ENCODE measurements around the gene CBX3. TPM values are rescaled to one million over a fixed set of nuclear protein-coding genes. Genes with fewer than 3 reads are reported as not detected.

Gene CBX3
- total RNA-seq, 2 experiments from 2014 or later, result 124 to 132 TPM

DNA sequence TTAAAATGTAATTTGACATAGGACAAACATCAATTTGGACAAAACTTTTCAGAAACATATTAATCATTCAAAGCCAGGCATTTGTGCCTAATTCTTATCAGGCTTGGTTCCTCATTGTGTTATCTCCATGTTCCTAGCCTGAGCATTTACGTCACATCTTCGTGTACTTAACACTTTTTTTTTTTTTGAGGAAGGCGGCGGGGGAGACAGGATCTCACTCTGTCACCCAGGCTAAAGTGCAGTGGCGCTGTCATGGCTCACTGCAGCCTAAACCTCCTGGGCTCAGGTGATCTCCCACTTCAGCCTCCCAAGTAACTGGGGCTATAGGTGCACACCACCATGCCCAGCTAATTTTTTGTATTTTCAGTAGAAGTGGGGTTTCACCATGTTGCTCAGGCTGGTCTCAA, 20.8 kb upstream of the CBX3 start:
- H3K4me1 ChIP-seq (ENCODE audit: insufficient read depth, low read length), result peaks cover 15% of the 10 kb centered on the region
- H3K27me3 Mint-ChIP-seq, result no peaks in the 10 kb centered on the region
- no peaks in the 10 kb centered on the region for H3K36me3 ChIP-seq (ENCODE audit: insufficient read depth, low read length)
- POLR2A ChIA-PET, result interaction anchor here (0.6 to 9.6 kb wide), 8 partner anchors 8 to 1560 kb away, joined by 3 to 183 read pairs (median 4); partner anchors contain the start of genes CBX3, HNRNPA2B1 and NFE2L3
- DNase-seq (no peak), ATAC-seq (ENCODE audit: poor library complexity) (no peak)
- no peak overlapping the region for H3K4me3 ChIP-seq (ENCODE audit: low read length)
- no peak overlapping the region for H3K27ac ChIP-seq (ENCODE audit: low read depth in 1 of 2, low read length in 2 of 2)
- no peaks in the 10 kb centered on the region for H3K9me3 ChIP-seq (ENCODE audit: control insufficient read depth in 1 of 2, insufficient read depth in 1 of 2, low read length in 2 of 2)
- peaks cover 52% of the 10 kb centered on the region for H3K4me1 Mint-ChIP-seq (ENCODE audit: low read depth)
- TF ChIP-seq, protein P1, sequence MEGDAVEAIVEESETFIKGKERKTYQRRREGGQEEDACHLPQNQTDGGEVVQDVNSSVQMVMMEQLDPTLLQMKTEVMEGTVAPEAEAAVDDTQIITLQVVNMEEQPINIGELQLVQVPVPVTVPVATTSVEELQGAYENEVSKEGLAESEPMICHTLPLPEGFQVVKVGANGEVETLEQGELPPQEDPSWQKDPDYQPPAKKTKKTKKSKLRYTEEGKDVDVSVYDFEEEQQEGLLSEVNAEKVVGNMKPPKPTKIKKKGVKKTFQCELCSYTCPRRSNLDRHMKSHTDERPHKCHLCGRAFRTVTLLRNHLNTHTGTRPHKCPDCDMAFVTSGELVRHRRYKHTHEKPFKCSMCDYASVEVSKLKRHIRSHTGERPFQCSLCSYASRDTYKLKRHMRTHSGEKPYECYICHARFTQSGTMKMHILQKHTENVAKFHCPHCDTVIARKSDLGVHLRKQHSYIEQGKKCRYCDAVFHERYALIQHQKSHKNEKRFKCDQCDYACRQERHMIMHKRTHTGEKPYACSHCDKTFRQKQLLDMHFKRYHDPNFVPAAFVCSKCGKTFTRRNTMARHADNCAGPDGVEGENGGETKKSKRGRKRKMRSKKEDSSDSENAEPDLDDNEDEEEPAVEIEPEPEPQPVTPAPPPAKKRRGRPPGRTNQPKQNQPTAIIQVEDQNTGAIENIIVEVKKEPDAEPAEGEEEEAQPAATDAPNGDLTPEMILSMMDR (IDR thresholded peaks at IDR 0.05), result no peak
- H3K27ac Mint-ChIP-seq, result peak overlapping the region; percentile 6
- no peaks in the 10 kb centered on the region for H3K27me3 ChIP-seq (ENCODE audit: control insufficient read depth in 1 of 2, insufficient read depth in 2 of 2, low read length in 2 of 2)
- intact Hi-C loops (cut with DNase I, micrococcal nuclease), result no loop called here
- CTCF ChIA-PET, result no interaction called here
- H3K9me3 Mint-ChIP-seq, result peaks cover 3% of the 10 kb centered on the region
- H3K4me3 Mint-ChIP-seq, result no peak overlapping the region
- H3K36me3 Mint-ChIP-seq (ENCODE audit: low read depth), result peaks cover 11% of the 10 kb centered on the region

DNA sequence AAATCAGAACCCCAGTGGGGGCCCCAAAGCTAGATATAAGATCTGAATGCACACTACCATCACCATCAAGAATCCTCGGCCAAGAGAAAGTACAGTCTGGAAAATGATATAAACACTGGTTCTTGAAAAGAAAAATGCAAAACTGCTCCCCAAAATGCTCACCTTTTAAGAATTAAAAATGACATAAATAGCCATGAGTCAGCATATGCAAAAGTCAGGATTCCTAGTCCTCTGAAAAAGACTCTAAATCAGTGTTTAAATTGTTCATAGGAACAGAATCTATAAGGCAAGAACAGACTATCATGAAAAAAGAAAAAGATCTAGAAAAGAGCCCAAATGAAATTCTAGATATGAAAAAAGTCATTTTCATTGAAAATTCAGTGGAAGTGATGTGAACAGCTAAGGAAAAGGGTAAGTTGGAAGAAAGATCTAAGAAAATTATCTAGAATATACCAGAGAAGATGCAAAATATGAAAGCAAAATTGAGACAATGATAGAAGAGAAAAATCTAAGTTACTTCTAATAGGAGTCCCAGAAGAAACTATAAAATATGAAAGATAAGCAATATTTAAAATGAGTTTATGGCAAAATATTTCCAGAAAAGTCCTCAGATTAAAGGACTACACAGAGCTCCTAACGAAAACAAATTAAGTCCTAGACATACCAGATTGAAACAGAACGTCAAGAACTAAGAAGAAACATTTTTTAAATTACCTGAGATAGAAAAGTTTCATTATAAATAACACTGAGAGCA, 19.9 kb upstream of the CBX3 start:
- peak overlapping the region; percentile 16 to 21 for H3K27ac ChIP-seq (ENCODE audit: low read depth in 1 of 2, low read length in 2 of 2)
- H3K4me1 Mint-ChIP-seq (ENCODE audit: low read depth), result peaks cover 59% of the 10 kb centered on the region
- CTCF ChIA-PET, result no interaction called here

DNA sequence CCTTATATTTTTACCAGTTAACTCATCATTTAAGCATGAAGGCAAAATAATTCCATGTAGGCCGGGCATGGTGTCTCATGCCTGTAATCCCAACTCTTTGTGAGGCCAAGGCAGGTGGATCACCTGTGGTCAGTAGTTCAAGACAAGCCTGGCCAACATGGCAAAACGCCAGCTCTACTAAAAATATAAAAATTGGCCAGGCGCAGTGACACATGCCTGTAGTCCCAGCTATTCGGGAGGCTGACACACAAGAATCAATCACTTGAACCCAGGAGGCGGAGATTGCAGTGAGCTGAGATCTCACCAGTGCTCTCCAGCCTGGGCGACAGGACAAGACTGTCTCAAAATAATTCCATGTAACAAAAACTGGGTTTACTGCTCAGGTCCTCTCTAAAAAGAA, 19.3 kb upstream of the CBX3 start:
- no peak overlapping the region for H3K4me3 ChIP-seq (ENCODE audit: low read length)
- H3K9me3 Mint-ChIP-seq, result peaks cover 3% of the 10 kb centered on the region
- no peaks in the 10 kb centered on the region for H3K27me3 Mint-ChIP-seq
- H3K4me3 Mint-ChIP-seq, result no peak overlapping the region
- no peaks in the 10 kb centered on the region for H3K27me3 ChIP-seq (ENCODE audit: control insufficient read depth in 1 of 2, insufficient read depth in 2 of 2, low read length in 2 of 2)
- no peak overlapping the region for H3K27ac ChIP-seq (ENCODE audit: low read depth in 1 of 2, low read length in 2 of 2)
- no peaks in the 10 kb centered on the region for H3K9me3 ChIP-seq (ENCODE audit: control insufficient read depth in 1 of 2, insufficient read depth in 1 of 2, low read length in 2 of 2)
- no peaks in the 10 kb centered on the region for H3K36me3 ChIP-seq (ENCODE audit: insufficient read depth, low read length)
- H3K4me1 ChIP-seq (ENCODE audit: insufficient read depth, low read length), result peaks cover 16% of the 10 kb centered on the region
- TF ChIP-seq, protein P1 (IDR thresholded peaks at IDR 0.05), result no peak
- ChIA-PET POLR2A (interaction anchor here (0.6 to 9.6 kb wide), 9 partner anchors 12 to 1153 kb away, joined by 3 to 183 read pairs (median 3); partner anchors contain the start of genes CBX3, HNRNPA2B1 and NFE2L3), CTCF (interaction anchor here (1.0 to 1.1 kb wide), 2 partner anchors 84 to 104 kb away, joined by 3 read pairs; no protein-coding TSS in a partner anchor)
- ATAC-seq (ENCODE audit: poor library complexity) (no peak), DNase-seq (no peak)
- H3K36me3 Mint-ChIP-seq (ENCODE audit: low read depth), result peaks cover 19% of the 10 kb centered on the region
- H3K4me1 Mint-ChIP-seq (ENCODE audit: low read depth), result peaks cover 65% of the 10 kb centered on the region
- peak overlapping the region; percentile 21 for H3K27ac Mint-ChIP-seq
- intact Hi-C loops (cut with DNase I, micrococcal nuclease), result no loop called here

More for the DNA sequence above, 19.9 kb upstream of the CBX3 start:
- Mint-ChIP-seq H3K27ac (peak overlapping the region; percentile 21), H3K27me3 (no peaks in the 10 kb centered on the region), H3K36me3 (ENCODE audit: low read depth) (peaks cover 15% of the 10 kb centered on the region), H3K9me3 (peaks cover 3% of the 10 kb centered on the region), H3K4me3 (no peak overlapping the region)
- intact Hi-C loops (cut with DNase I, micrococcal nuclease), result no loop called here
- no peak for ATAC-seq (ENCODE audit: poor library complexity)
- Histone ChIP-seq H3K27me3 (ENCODE audit: control insufficient read depth in 1 of 2, insufficient read depth in 2 of 2, low read length in 2 of 2) (no peaks in the 10 kb centered on the region), H3K4me3 (ENCODE audit: low read length) (no peak overlapping the region), H3K9me3 (ENCODE audit: control insufficient read depth in 1 of 2, insufficient read depth in 1 of 2, low read length in 2 of 2) (no peaks in the 10 kb centered on the region), H3K4me1 (ENCODE audit: insufficient read depth, low read length) (peaks cover 15% of the 10 kb centered on the region), H3K36me3 (ENCODE audit: insufficient read depth, low read length) (no peaks in the 10 kb centered on the region)
- DNase-seq, result no peak
- POLR2A ChIA-PET, result interaction anchor here (0.6 to 9.6 kb wide), 11 partner anchors 7 to 1559 kb away, joined by 3 to 183 read pairs (median 3); partner anchors contain the start of genes CBX3, HNRNPA2B1 and NFE2L3
- TF ChIP-seq, protein P1 (IDR thresholded peaks at IDR 0.05), result no peak
